Liver (tissue), 9 donors: ENCODE results near the gene ARSB. TPM values are rescaled to one million over a fixed set of nuclear protein-coding genes. Genes with fewer than 3 reads are reported as not detected.

ENCODE experiments used
- DNase-seq: peaks from one replicate; pipeline ENCODE4 v3.0.0-alpha.2; 2017; ENCODE audit warnings: low spot score
- H3K27ac ChIP-seq, 2 donors: one replicate each; pipeline ENCODE4 v1.7.0; 2013; ENCODE audit warnings: inconsistent platforms in 2 of 2, low read length in 2 of 2, control low read depth in 1 of 2, low read depth in 1 of 2, mild to moderate bottlenecking in 1 of 2
- H3K27me3 ChIP-seq, 4 donors: one replicate each; pipeline versions ENCODE4 v1.6.1 to v1.7.0; 2013; ENCODE audit warnings: low read length in 3 of 4, inconsistent platforms in 1 of 4, mild to moderate bottlenecking in 1 of 4, moderate library complexity in 1 of 4; ENCODE audit not compliant: control insufficient read depth in 4 of 4, insufficient read depth in 4 of 4
- H3K36me3 ChIP-seq, 4 donors: one replicate each; pipeline versions ENCODE4 v1.6.1 to v1.7.0; 2013; ENCODE audit warnings: low read length in 3 of 4, mild to moderate bottlenecking in 3 of 4, low read depth in 1 of 4, moderate library complexity in 1 of 4; ENCODE audit not compliant: control insufficient read depth in 4 of 4, insufficient read depth in 3 of 4
- H3K4me1 ChIP-seq, 4 donors: one replicate each; pipeline versions ENCODE4 v1.6.1 to v1.7.0; 2013; ENCODE audit warnings: low read length in 3 of 4, mild to moderate bottlenecking in 3 of 4, moderate library complexity in 1 of 4; ENCODE audit not compliant: control insufficient read depth in 4 of 4, insufficient read depth in 4 of 4
- H3K4me3 ChIP-seq, 3 donors: one replicate each; pipeline versions ENCODE4 v1.6.1 to v1.7.0; 2013; ENCODE audit warnings: low read length in 3 of 3, control low read depth in 1 of 3, low read depth in 1 of 3, mild to moderate bottlenecking in 1 of 3
- H3K9ac ChIP-seq, 2 donors: one replicate each; pipeline ENCODE4 v1.7.0; 2013; ENCODE audit warnings: low read length in 2 of 2, mild to moderate bottlenecking in 2 of 2, moderate library complexity in 2 of 2, control low read depth in 1 of 2, low read depth in 1 of 2
- H3K9me3 ChIP-seq, 4 donors: one replicate each; pipeline versions ENCODE4 v1.6.1 to v1.7.0; 2013; ENCODE audit warnings: low read length in 3 of 4; ENCODE audit not compliant: control insufficient read depth in 4 of 4
- ATF3 ChIP-seq: IDR thresholded peaks from 2 replicates; pipeline ENCODE4 v1.6.1; 2016; ENCODE audit warnings: antibody characterized with exemption
- EGR1 ChIP-seq, 2 donors: IDR thresholded peaks; 2 replicates each; pipeline ENCODE4 v1.6.1; 2016 to 2018; ENCODE audit warnings: antibody characterized with exemption in 2 of 2, low read depth in 2 of 2
- FOXA1 ChIP-seq: IDR thresholded peaks from 2 replicates; pipeline ENCODE4 v1.6.1; 2016; ENCODE audit warnings: antibody characterized with exemption
- FOXA2 ChIP-seq: IDR thresholded peaks from 2 replicates; pipeline ENCODE4 v1.6.1; 2016; ENCODE audit warnings: antibody characterized with exemption
- GABPA ChIP-seq, 2 donors: IDR thresholded peaks in 1 of 2; conservative IDR thresholded peaks in 1 of 2; 2 replicates each; pipeline ENCODE4 v1.6.1; 2016; ENCODE audit warnings: antibody characterized with exemption in 2 of 2, mild to moderate bottlenecking in 1 of 2, moderate library complexity in 1 of 2
- HNF4G ChIP-seq: IDR thresholded peaks from 2 replicates; pipeline ENCODE4 v1.6.1; 2016; ENCODE audit warnings: antibody characterized with exemption
- JUND ChIP-seq, 2 donors: IDR thresholded peaks; 2 replicates each; pipeline ENCODE4 v1.6.1; 2016; ENCODE audit warnings: antibody characterized with exemption in 2 of 2
- NR2F2 ChIP-seq: IDR thresholded peaks from 2 replicates; pipeline ENCODE4 v1.6.1; 2016; ENCODE audit warnings: antibody characterized with exemption
- RAD21 ChIP-seq, 2 donors: IDR thresholded peaks; 2 replicates each; pipeline ENCODE4 v1.6.1; 2016; ENCODE audit warnings: antibody characterized with exemption in 2 of 2, mild to moderate bottlenecking in 2 of 2
- RXRA ChIP-seq, 2 donors: IDR thresholded peaks; 2 replicates each; pipeline ENCODE4 v1.6.1; 2017 to 2018; ENCODE audit warnings: antibody characterized with exemption in 2 of 2, mild to moderate bottlenecking in 1 of 2
- SP1 ChIP-seq: IDR thresholded peaks from 2 replicates; pipeline ENCODE4 v1.6.1; 2018; ENCODE audit warnings: antibody characterized with exemption, mild to moderate bottlenecking
- TAF1 ChIP-seq: conservative IDR thresholded peaks from 2 replicates; pipeline ENCODE4 v1.6.1; 2016; ENCODE audit warnings: antibody characterized with exemption, mild to moderate bottlenecking
- YY1 ChIP-seq: IDR thresholded peaks from 2 replicates; pipeline ENCODE4 v1.6.1; 2016; ENCODE audit warnings: antibody characterized with exemption, mild to moderate bottlenecking
- ZBTB33 ChIP-seq: IDR thresholded peaks from 2 replicates; pipeline ENCODE4 v1.6.1; 2016; ENCODE audit warnings: antibody characterized with exemption
- WGBS: extraction: QIAGEN DNeasy Blood & Tissue Kit; methylation state at CpG from one replicate; pipeline ENCODE4 v1.1.7; 2013; 5-methylcytosine and 5-hydroxymethylcytosine counted together
- polyA plus RNA-seq, 2 donors: library from polyadenylated mRNA; stranded (reverse) in 1 of 2; unstranded in 1 of 2; fragments of 200-250 nt in 1 of 2; fragments of >200 nt in 1 of 2; fragmentation: Nextera tagmentation in 1 of 2; extraction: Ambion mirVana in 1 of 2; gene quantifications; one replicate each; pipeline versions ENCODE4 v1.2.1 to v1.2.3, GENCODE V29; 2013 to 2015
- total RNA-seq, 2 donors: library from RNA; depleted of rRNA; stranded (reverse); fragments of >200 nt; gene quantifications; one replicate each; pipeline ENCODE4 v1.2.3, GENCODE V29; 2014
- TF ChIP-seq, protein P1 (sequence below): fragments of 150-350 bp; IDR thresholded peaks from 2 replicates; pipeline ENCODE4 v1.5.1; 2017; ENCODE audit warnings: improper control_type of control experiment, low read depth, low read length; ENCODE audit not compliant: missing input control
- TF ChIP-seq, protein P2 (sequence below): IDR thresholded peaks from 2 replicates; pipeline ENCODE4 v1.6.1; 2016; ENCODE audit warnings: antibody characterized with exemption
- TF ChIP-seq, protein P3 (sequence below): IDR thresholded peaks from 2 replicates; pipeline ENCODE4 v1.6.1; 2016; ENCODE audit warnings: antibody characterized with exemption, mild to moderate bottlenecking
- donor health status: healthy.
- donor health status: healthy.
- donor health status: healthy.
- donor health status: healthy.
- donor health status: healthy.

ARSB gene
- total and polyA plus RNA-seq, 4 donors = 3.5 to 26.2 (median 8.7) TPM

GRCh38 chr5:78785454-78785853, 199.7 kb downstream of the ARSB start (continued):
- TF ChIP-seq, protein P1, sequence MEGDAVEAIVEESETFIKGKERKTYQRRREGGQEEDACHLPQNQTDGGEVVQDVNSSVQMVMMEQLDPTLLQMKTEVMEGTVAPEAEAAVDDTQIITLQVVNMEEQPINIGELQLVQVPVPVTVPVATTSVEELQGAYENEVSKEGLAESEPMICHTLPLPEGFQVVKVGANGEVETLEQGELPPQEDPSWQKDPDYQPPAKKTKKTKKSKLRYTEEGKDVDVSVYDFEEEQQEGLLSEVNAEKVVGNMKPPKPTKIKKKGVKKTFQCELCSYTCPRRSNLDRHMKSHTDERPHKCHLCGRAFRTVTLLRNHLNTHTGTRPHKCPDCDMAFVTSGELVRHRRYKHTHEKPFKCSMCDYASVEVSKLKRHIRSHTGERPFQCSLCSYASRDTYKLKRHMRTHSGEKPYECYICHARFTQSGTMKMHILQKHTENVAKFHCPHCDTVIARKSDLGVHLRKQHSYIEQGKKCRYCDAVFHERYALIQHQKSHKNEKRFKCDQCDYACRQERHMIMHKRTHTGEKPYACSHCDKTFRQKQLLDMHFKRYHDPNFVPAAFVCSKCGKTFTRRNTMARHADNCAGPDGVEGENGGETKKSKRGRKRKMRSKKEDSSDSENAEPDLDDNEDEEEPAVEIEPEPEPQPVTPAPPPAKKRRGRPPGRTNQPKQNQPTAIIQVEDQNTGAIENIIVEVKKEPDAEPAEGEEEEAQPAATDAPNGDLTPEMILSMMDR = no peak
- TF ChIP-seq FOXA1 (no peak), EGR1 (IDR thresholded peaks at IDR 0.05; ENCODE audit: low read depth in 2 of 2) (no peak), HNF4G (no peak)

- 92% methylated on average over 2 of the region's 2 CpGs for whole genome bisulfite sequencing
- H3K27ac ChIP-seq = no peak overlapping the region
- H3K4me1 ChIP-seq = no peaks in the 10 kb centered on the region
- H3K36me3 ChIP-seq = peaks cover 0 to 9% (median 5%) of the 10 kb centered on the region in 4 donors
- H3K27me3 ChIP-seq = no peaks in the 10 kb centered on the region
- H3K9ac ChIP-seq = no peak overlapping the region
- no peaks in the 10 kb centered on the region for H3K9me3 ChIP-seq
- H3K4me3 ChIP-seq = no peak overlapping the region
- DNase-seq = no peak
- no peak for TF ChIP-seq FOXA2
- no peak for TF ChIP-seq SP1
- no peak for TF ChIP-seq JUND (IDR thresholded peaks at IDR 0.05)
- TF ChIP-seq NR2F2 = no peak
- no peak for TF ChIP-seq RAD21 (IDR thresholded peaks at IDR 0.05)
- TF ChIP-seq TAF1 = no peak
- no peak for TF ChIP-seq FOXA1
- no peak for TF ChIP-seq ATF3
- TF ChIP-seq, protein P2, sequence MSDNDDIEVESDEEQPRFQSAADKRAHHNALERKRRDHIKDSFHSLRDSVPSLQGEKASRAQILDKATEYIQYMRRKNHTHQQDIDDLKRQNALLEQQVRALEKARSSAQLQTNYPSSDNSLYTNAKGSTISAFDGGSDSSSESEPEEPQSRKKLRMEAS = no peak
- TF ChIP-seq ZBTB33 = no peak
- TF ChIP-seq RXRA (IDR thresholded peaks at IDR 0.05) = no peak
- TF ChIP-seq YY1 = no peak
These were observed 201.5 kb downstream of the ARSB start for GRCh38 chr5:78783434-78784130.

DNA sequence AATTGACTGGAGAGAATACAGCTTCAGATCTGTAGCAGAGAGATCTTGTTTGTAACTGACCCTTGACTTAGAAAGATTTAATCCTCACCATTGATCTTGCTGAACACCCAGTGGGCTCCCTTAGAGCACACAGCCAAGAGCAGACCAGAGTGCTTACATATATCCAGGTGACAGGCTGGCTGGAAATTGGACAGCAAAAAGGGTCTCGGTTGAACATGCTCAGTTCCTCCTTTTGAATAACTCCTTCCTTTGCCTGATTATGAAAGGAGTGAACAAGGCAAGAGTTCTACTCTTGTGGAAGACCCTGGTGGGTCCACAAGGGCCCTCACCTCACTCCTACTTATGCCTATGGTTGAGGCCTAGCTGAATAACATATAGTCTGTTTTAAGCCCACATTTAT, 202.4 kb downstream of the ARSB start:
- H3K9me3 ChIP-seq = no peaks in the 10 kb centered on the region
- no peak for DNase-seq
- H3K4me3 ChIP-seq = no peak overlapping the region
- H3K36me3 ChIP-seq = peaks cover 0 to 9% (median 5%) of the 10 kb centered on the region in 4 donors
- WGBS = 91% methylated on average over 1 of the region's 1 CpG
- no peaks in the 10 kb centered on the region for H3K27me3 ChIP-seq
- no peaks in the 10 kb centered on the region for H3K4me1 ChIP-seq
- TF ChIP-seq, protein P3, sequence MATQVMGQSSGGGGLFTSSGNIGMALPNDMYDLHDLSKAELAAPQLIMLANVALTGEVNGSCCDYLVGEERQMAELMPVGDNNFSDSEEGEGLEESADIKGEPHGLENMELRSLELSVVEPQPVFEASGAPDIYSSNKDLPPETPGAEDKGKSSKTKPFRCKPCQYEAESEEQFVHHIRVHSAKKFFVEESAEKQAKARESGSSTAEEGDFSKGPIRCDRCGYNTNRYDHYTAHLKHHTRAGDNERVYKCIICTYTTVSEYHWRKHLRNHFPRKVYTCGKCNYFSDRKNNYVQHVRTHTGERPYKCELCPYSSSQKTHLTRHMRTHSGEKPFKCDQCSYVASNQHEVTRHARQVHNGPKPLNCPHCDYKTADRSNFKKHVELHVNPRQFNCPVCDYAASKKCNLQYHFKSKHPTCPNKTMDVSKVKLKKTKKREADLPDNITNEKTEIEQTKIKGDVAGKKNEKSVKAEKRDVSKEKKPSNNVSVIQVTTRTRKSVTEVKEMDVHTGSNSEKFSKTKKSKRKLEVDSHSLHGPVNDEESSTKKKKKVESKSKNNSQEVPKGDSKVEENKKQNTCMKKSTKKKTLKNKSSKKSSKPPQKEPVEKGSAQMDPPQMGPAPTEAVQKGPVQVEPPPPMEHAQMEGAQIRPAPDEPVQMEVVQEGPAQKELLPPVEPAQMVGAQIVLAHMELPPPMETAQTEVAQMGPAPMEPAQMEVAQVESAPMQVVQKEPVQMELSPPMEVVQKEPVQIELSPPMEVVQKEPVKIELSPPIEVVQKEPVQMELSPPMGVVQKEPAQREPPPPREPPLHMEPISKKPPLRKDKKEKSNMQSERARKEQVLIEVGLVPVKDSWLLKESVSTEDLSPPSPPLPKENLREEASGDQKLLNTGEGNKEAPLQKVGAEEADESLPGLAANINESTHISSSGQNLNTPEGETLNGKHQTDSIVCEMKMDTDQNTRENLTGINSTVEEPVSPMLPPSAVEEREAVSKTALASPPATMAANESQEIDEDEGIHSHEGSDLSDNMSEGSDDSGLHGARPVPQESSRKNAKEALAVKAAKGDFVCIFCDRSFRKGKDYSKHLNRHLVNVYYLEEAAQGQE = no peak
- TF ChIP-seq RAD21 (IDR thresholded peaks at IDR 0.05) = no peak
- TF ChIP-seq JUND (IDR thresholded peaks at IDR 0.05) = no peak
- TF ChIP-seq RXRA (IDR thresholded peaks at IDR 0.05) = no peak
- no peak for TF ChIP-seq GABPA (IDR thresholded peaks at IDR 0.05 in 1 of 2, conservative IDR thresholded peaks at IDR 0.05 in 1 of 2)
- no peak for TF ChIP-seq TAF1
- no peak overlapping the region for H3K27ac ChIP-seq
- no peak overlapping the region for H3K9ac ChIP-seq
